Left lobe of liver (tissue), 2 donors: ENCODE data around the gene LYRM4. TPM values are rescaled to one million over a fixed set of nuclear protein-coding genes. Genes with fewer than 3 reads are reported as not detected.
"Not testable (repeated sequence)": the region's sequence is repeated elsewhere in the genome, so short reads cannot be mapped to it uniquely, and the experiment has no call there.

ENCODE experiments used
- ATAC-seq: fragments of 200-7000 bp; cut with Tn5 transposase; one replicate; pipeline ENCODE4 v1.9.1; 2020; ENCODE audit warnings: mild to moderate bottlenecking, moderate library complexity
- DNase-seq: peaks from one replicate; pipeline ENCODE4 v3.0.0-alpha.2; 2020; ENCODE audit warnings: low spot score
- total RNA-seq: library from RNA; stranded (reverse); gene quantifications from one replicate; pipeline ENCODE4 v1.2.1, GENCODE V29; 2021
- donor health status: DM: no; HTN: no; CAD: no; lungs with moderate emphysema.
- donor health status: DM: no; HTN: yes; CAD: no.

The LYRM4 gene
- total RNA-seq, 1 donor from 2014 or later, result 7.7 TPM

- ATAC-seq (no peak), DNase-seq (no peak)
Measured at GRCh38 chr6:5125152-5126006, 135.4 kb downstream of the LYRM4 start.

DNA sequence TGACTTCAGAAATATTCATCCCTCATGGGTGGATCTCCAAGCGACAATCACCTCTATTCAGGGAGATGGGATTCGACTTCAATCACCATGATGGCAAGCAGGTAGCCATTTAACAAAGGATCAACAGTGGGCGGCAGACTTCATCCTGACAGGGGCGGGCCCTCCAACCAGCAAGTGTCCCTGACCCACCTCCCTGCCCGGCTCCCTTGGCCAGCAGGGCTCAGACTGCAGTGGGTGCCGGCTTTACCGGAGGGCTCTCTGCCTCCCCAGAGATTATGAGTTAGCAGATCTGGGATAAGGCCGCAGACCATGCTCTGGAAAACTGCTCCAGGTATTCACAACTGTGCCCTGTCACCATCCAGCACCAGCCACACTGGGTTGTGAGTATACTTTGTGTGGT is 136.2 kb downstream of the LYRM4 start:
- no peak for DNase-seq
- ATAC-seq, result no peak

- ATAC-seq, result no peak
Measured at GRCh38 chr6:5123296-5124143, 137.2 kb downstream of the LYRM4 start.

GRCh38 chr6:5122504-5123112 is 138.1 kb downstream of the LYRM4 start:
- no peak for ATAC-seq
- peak; percentile 55 for DNase-seq

More at GRCh38 chr6:5123296-5124143, 137.2 kb downstream of the LYRM4 start:
- no peak for DNase-seq

DNA sequence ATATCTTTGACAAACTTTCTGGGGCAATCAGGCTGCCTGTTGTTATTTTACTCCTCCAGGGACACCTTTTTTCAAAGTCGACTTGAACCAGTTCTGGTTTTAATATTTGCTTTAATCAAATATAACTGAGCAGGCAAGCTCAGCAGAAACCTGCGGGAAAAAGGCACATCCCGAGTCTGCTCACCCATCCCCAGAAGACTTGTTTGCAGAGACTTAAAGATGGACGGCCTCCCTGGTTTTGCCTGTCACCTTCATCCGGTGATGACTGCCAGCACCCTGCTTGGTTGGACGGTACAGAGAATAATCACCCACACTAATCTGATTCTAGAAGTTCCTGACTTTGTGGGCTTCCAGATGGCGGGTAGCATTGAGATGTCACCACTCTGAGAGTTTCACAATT is 138.8 kb downstream of the LYRM4 start:
- DNase-seq, result no peak
- no peak for ATAC-seq

DNA sequence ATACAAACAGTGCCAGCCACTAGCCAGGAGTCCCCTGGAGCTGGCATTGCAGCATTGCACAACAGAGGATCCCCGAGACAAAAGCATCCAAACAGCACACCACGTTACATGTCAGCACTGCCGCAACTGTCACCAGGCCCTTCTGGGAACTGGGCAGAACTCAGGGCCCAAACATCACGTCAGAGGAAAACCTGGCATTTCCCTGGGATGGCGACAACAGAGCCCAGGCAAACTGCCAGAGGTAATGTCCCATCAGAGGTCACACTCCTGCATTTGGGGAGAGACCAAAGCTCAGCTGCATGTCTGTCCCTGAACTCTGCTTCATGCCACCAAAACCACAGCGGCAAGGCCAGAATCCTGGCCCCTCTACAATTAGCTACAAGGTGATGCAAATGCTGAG is 139.3 kb downstream of the LYRM4 start:
- peak; percentile 96 for DNase-seq

GRCh38 chr6:5120543-5120942 is 140.2 kb downstream of the LYRM4 start:
- ATAC-seq, DNase-seq: not testable (repeated sequence)

More for the DNA sequence above, 139.3 kb downstream of the LYRM4 start:
- ATAC-seq, result peak; percentile 80

- no peak for ATAC-seq
- no peak for DNase-seq
Measured at GRCh38 chr6:5120011-5120410, 140.7 kb downstream of the LYRM4 start.

DNA sequence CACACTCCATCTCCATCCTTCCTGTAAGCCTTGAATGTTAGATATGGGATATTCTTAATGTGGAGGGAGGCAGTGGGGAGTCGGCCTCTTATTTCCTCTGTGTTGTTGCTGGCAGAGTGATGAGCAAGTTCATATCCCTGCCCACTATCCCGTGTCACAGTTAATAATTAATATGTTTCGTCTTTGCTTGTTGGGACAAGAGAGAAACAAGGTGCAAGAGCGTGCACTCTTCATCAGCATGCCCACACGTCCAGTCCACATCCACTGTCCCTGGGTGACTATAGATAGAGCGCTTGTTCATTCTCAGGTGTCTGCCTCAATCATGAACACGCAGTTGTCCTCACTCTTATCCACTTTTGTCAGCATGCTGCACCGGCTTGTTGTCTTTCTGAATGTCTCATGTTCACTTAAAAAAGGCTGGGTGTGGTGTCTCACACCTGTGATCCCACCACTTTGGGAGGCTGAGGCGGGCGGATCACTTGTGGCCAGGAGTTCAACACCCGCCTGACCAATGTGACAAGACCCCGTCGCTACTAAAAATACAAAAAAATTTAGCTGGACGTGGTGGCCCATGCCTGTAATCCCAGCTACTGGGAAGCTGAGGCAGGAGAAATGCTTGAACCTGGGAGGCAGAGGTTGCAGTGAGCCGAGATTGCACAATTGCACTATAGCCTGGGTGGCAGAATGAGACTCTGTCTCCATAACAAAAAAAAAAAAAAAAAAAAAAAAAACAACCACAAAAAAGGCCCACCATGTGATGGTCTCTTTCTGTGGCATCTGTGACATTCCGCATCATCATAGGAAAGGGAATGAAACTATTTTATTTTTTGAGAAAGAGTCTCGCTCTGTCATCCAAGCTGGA is 141.4 kb downstream of the LYRM4 start:
- ATAC-seq (peak; percentile 65), DNase-seq (peak; percentile 77)

- ATAC-seq, result no peak
- DNase-seq, result no peak
Measured at GRCh38 chr6:5116243-5116991, 144.3 kb downstream of the LYRM4 start.

DNA sequence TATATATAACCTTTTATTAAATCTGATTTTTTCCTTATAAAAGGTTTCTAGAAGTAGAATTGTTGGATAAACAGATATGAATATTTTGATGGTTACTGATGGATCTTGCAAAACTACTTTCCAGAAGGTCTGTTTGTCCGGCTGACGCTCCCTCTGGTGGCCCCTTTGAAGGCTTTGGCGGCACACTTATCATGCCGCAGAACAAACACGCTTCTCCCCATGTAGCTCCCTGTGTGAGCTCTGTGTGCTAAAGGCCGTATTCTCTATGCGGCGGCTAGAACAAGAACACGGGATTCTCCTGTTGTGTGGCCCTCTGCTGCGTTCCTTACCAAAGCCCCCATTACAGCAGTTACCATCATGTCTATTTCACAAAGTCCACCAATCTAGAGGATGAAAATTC is 145.6 kb downstream of the LYRM4 start:
- DNase-seq, result peak; percentile 70
- ATAC-seq, result peak; percentile 87

GRCh38 chr6:5113096-5113495 is 147.7 kb downstream of the LYRM4 start:
- DNase-seq (no peak), ATAC-seq (no peak)

- DNase-seq (no peak), ATAC-seq (no peak)
Measured at GRCh38 chr6:5112066-5112799, 148.5 kb downstream of the LYRM4 start.

GRCh38 chr6:5111626-5112025 is 149.1 kb downstream of the LYRM4 start:
- DNase-seq (no peak), ATAC-seq (no peak)

DNA sequence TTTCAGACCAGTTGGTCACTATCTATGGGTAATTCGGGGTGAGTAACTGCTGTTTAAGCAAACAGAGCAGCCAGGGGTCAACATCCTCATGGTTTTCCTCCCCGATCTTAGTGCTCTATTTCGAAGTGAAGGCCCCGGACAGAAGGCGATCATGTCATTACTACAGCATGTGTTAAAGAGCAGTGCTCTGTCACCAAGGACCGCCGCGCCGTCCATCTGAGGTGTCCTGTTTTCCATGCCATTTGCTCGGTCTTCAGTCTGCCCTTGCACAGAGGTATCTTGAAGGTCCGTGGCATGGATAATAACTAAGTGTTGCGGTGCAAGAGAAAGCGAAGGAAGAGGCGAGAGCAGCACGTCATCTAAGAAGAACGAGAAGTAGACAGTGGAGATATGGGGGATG is 150.5 kb downstream of the LYRM4 start:
- no peak for DNase-seq
- no peak for ATAC-seq

DNA sequence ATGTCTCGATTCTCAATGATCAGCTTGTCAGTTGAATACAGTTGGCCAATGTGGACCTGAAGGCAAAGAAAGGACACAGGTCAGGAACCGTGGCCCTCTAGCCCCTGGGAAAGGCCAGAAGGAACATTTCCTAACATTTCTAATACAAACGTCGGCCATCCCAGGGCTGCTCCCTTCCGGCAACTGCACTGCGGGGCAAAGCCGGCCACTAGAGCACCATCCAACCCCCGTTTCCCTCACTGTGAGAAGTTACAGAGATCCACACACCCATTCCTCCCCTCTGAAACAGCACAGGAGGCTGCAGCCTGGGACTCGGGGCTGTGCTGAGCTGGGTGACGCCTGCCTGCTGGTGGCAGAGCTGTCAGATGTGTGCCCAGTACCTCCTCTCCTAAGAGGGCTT is 151.3 kb downstream of the LYRM4 start:
- ATAC-seq, result no peak
- DNase-seq, result no peak

DNA sequence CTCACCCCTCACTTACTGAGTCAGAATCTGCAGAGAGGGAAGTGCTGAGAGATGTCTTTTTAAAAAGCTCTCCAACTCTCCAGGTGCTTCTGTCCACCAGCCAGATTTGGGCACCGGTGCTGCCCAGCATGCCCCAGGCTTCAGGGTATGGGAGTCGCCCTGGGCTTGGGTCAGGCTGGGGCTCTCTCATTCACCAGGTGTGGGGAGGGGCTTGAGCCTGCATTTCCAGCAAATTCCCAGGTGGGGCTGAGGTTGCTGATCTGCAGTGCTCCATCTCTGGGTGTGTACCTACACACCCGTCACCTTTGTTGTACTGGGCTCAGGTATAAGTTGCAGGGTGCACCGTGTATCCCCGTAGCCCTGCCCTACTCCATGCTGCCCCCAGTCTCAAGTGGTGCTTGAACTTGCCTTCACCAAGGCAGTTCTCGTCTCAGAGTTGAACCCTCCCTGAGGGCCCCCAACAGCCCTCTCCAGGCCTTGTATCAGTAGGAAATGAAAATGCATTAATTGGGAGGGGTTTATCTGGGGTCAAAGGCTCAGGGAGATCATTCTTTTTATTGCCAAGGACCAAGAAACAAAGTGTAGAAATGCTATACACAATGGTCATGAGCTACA is 152.1 kb downstream of the LYRM4 start:
- ATAC-seq, result no peak
- DNase-seq, result no peak

- DNase-seq, result no peak
- no peak for ATAC-seq
Measured at GRCh38 chr6:5108068-5108467, 152.7 kb downstream of the LYRM4 start.

- DNase-seq (no peak), ATAC-seq (no peak)
Measured at GRCh38 chr6:5107341-5107740, 153.4 kb downstream of the LYRM4 start.
